ENCODE data around the gene AP4M1. TPM values are rescaled to one million over a fixed set of nuclear protein-coding genes. Genes with fewer than 3 reads are reported as not detected.

The AP4M1 gene
- 18.2 TPM for polyA plus RNA-seq
- long read RNA-seq, donor 1, partial matches to known transcripts, result 0 of 2 reads
- long read RNA-seq, donor 1, other reads (novel, unspliced or antisense), result 0 of 2 reads
- long read RNA-seq, donor 2, transcript AP4M1-201 (15 exons, 1,817 nt), result major isoform, 5 of 12 reads
- long read RNA-seq, donor 2, partial matches to known transcripts, result 0 of 12 reads
- long read RNA-seq, donor 2, other reads (novel, unspliced or antisense), result 7 of 12 reads
- long read RNA-seq, donor 3, partial matches to known transcripts, result 6 of 14 reads
- long read RNA-seq, donor 3, other reads (novel, unspliced or antisense), result 6 of 14 reads
- long read RNA-seq, donor 4, result 0 reads
- long read RNA-seq, donor 5, partial matches to known transcripts, result 0 of 2 reads
- long read RNA-seq, donor 5, other reads (novel, unspliced or antisense), result 0 of 2 reads
- long read RNA-seq, donor 6, transcript AP4M1-201 (15 exons, 1,817 nt), result major isoform, 6 of 8 reads
- long read RNA-seq, donor 6, partial matches to known transcripts, result 0 of 8 reads
- long read RNA-seq, donor 6, other reads (novel, unspliced or antisense), result 0 of 8 reads
- long read RNA-seq, donor 7, partial matches to known transcripts, result 0 of 8 reads
- long read RNA-seq, donor 7, other reads (novel, unspliced or antisense), result 5 of 8 reads
- long read RNA-seq, donor 8, partial matches to known transcripts, result 0 of 3 reads
- long read RNA-seq, donor 8, other reads (novel, unspliced or antisense), result 0 of 3 reads
- long read RNA-seq, donor 9, partial matches to known transcripts, result 5 of 9 reads
- long read RNA-seq, donor 9, other reads (novel, unspliced or antisense), result 0 of 9 reads
- long read RNA-seq, donor 10, transcript AP4M1-201 (15 exons, 1,817 nt), result major isoform, 8 of 8 reads
- long read RNA-seq, donor 10, partial matches to known transcripts, result 0 of 8 reads
- long read RNA-seq, donor 10, other reads (novel, unspliced or antisense), result 0 of 8 reads
- long read RNA-seq, donor 11, partial matches to known transcripts, result 0 of 2 reads
- long read RNA-seq, donor 11, other reads (novel, unspliced or antisense), result 0 of 2 reads

GRCh38 chr7:100101016-100101862, at the start of gene AP4M1, which contains the start of gene MCM7:
AP4M1 (plus strand) TSS chr7:100101643; CDS start chr7:100101715, 72 bp downstream.
MCM7 (minus strand) TSS chr7:100101397; CDS start chr7:100101294, 103 bp downstream.
- H3K36me3 ChIP-seq (ENCODE audit: control insufficient read depth, insufficient read depth, low read length), result peaks cover 60% of the 10 kb centered on the region
- H3K27ac ChIP-seq (ENCODE audit: low read length), result peak within 1 kb of the TSS; percentile 96
- H3K27me3 ChIP-seq (ENCODE audit: control insufficient read depth, insufficient read depth, low read length), result no peaks in the 10 kb centered on the region
- peaks cover 11% of the 10 kb centered on the region for H3K4me1 ChIP-seq (ENCODE audit: control insufficient read depth, insufficient read depth, low read length)
- no CpG with 5 or more reads among the region's 80 CpGs for WGBS (ENCODE audit: insufficient coverage, low lambda C conversion rate)
- H3K9me3 ChIP-seq (ENCODE audit: control insufficient read depth, low read depth, low read length), result no peaks in the 10 kb centered on the region
- peak; percentile 99 for DNase-seq
- H3K4me3 ChIP-seq (ENCODE audit: low read length), result peak within 1 kb of the TSS; percentile 90

- WGBS (ENCODE audit: insufficient coverage, low lambda C conversion rate), result no CpG with 5 or more reads among the region's 3 CpGs
- H3K36me3 ChIP-seq (ENCODE audit: control insufficient read depth, insufficient read depth, low read length), result peaks cover 15% of the 10 kb centered on the region
- no peaks in the 10 kb centered on the region for H3K27me3 ChIP-seq (ENCODE audit: control insufficient read depth, insufficient read depth, low read length)
- no peak overlapping the region for H3K4me3 ChIP-seq (ENCODE audit: low read length)
- peak; percentile 63 to 69 for DNase-seq
- H3K4me1 ChIP-seq (ENCODE audit: control insufficient read depth, insufficient read depth, low read length), result peaks cover 10% of the 10 kb centered on the region
- H3K27ac ChIP-seq (ENCODE audit: low read length), result no peak overlapping the region
- H3K9me3 ChIP-seq (ENCODE audit: control insufficient read depth, low read depth, low read length), result no peaks in the 10 kb centered on the region
These were observed 48.2 kb upstream of the AP4M1 start for GRCh38 chr7:100053215-100053614.

GRCh38 chr7:100057006-100057405, 44.4 kb upstream of the AP4M1 start:
- Histone ChIP-seq H3K27me3 (ENCODE audit: control insufficient read depth, insufficient read depth, low read length) (no peaks in the 10 kb centered on the region), H3K27ac (ENCODE audit: low read length) (no peak overlapping the region), H3K9me3 (ENCODE audit: control insufficient read depth, low read depth, low read length) (no peaks in the 10 kb centered on the region), H3K4me3 (ENCODE audit: low read length) (no peak overlapping the region), H3K4me1 (ENCODE audit: control insufficient read depth, insufficient read depth, low read length) (no peaks in the 10 kb centered on the region), H3K36me3 (ENCODE audit: control insufficient read depth, insufficient read depth, low read length) (peaks cover 34% of the 10 kb centered on the region)
- no CpG with 5 or more reads among the region's 10 CpGs for WGBS (ENCODE audit: insufficient coverage, low lambda C conversion rate)
- DNase-seq, result no peak

- H3K36me3 ChIP-seq (ENCODE audit: control insufficient read depth, insufficient read depth, low read length), result peaks cover 52% of the 10 kb centered on the region
- no CpG with 5 or more reads among the region's 5 CpGs for WGBS (ENCODE audit: insufficient coverage, low lambda C conversion rate)
- H3K27ac ChIP-seq (ENCODE audit: low read length), result no peak overlapping the region
- no peaks in the 10 kb centered on the region for H3K4me1 ChIP-seq (ENCODE audit: control insufficient read depth, insufficient read depth, low read length)
- no peaks in the 10 kb centered on the region for H3K9me3 ChIP-seq (ENCODE audit: control insufficient read depth, low read depth, low read length)
- no peaks in the 10 kb centered on the region for H3K27me3 ChIP-seq (ENCODE audit: control insufficient read depth, insufficient read depth, low read length)
- DNase-seq, result no peak
- H3K4me3 ChIP-seq (ENCODE audit: low read length), result no peak overlapping the region
These were observed 42.1 kb upstream of the AP4M1 start for GRCh38 chr7:100059251-100059739.

- no peaks in the 10 kb centered on the region for H3K27me3 ChIP-seq (ENCODE audit: control insufficient read depth, insufficient read depth, low read length)
- H3K9me3 ChIP-seq (ENCODE audit: control insufficient read depth, low read depth, low read length), result no peaks in the 10 kb centered on the region
- no peak overlapping the region for H3K4me3 ChIP-seq (ENCODE audit: low read length)
- no peaks in the 10 kb centered on the region for H3K4me1 ChIP-seq (ENCODE audit: control insufficient read depth, insufficient read depth, low read length)
- peaks cover 62% of the 10 kb centered on the region for H3K36me3 ChIP-seq (ENCODE audit: control insufficient read depth, insufficient read depth, low read length)
- no peak for DNase-seq
- WGBS (ENCODE audit: insufficient coverage, low lambda C conversion rate), result 100% methylated on average over 1 of the region's 11 CpGs
- H3K27ac ChIP-seq (ENCODE audit: low read length), result no peak overlapping the region
These were observed 39.8 kb upstream of the AP4M1 start for GRCh38 chr7:100061518-100062193.

GRCh38 chr7:100063376-100063775, 38.1 kb upstream of the AP4M1 start:
- WGBS (ENCODE audit: insufficient coverage, low lambda C conversion rate), result no CpG with 5 or more reads among the region's 4 CpGs
- Histone ChIP-seq H3K27me3 (ENCODE audit: control insufficient read depth, insufficient read depth, low read length) (no peaks in the 10 kb centered on the region), H3K36me3 (ENCODE audit: control insufficient read depth, insufficient read depth, low read length) (peaks cover 50% of the 10 kb centered on the region), H3K27ac (ENCODE audit: low read length) (no peak overlapping the region), H3K9me3 (ENCODE audit: control insufficient read depth, low read depth, low read length) (no peaks in the 10 kb centered on the region), H3K4me1 (ENCODE audit: control insufficient read depth, insufficient read depth, low read length) (no peaks in the 10 kb centered on the region), H3K4me3 (ENCODE audit: low read length) (no peak overlapping the region)
- no peak for DNase-seq

GRCh38 chr7:100064162-100064561, 37.3 kb upstream of the AP4M1 start:
- no peaks in the 10 kb centered on the region for H3K9me3 ChIP-seq (ENCODE audit: control insufficient read depth, low read depth, low read length)
- H3K27me3 ChIP-seq (ENCODE audit: control insufficient read depth, insufficient read depth, low read length), result no peaks in the 10 kb centered on the region
- no peak overlapping the region for H3K4me3 ChIP-seq (ENCODE audit: low read length)
- no peaks in the 10 kb centered on the region for H3K4me1 ChIP-seq (ENCODE audit: control insufficient read depth, insufficient read depth, low read length)
- no peak for DNase-seq
- no CpG with 5 or more reads among the region's 9 CpGs for WGBS (ENCODE audit: insufficient coverage, low lambda C conversion rate)
- H3K27ac ChIP-seq (ENCODE audit: low read length), result no peak overlapping the region
- H3K36me3 ChIP-seq (ENCODE audit: control insufficient read depth, insufficient read depth, low read length), result peaks cover 49% of the 10 kb centered on the region

- H3K27me3 ChIP-seq (ENCODE audit: control insufficient read depth, insufficient read depth, low read length), result no peaks in the 10 kb centered on the region
- no peak overlapping the region for H3K4me3 ChIP-seq (ENCODE audit: low read length)
- peak in 1 of 2 donors; percentile 18 for DNase-seq
- no peak overlapping the region for H3K27ac ChIP-seq (ENCODE audit: low read length)
- H3K36me3 ChIP-seq (ENCODE audit: control insufficient read depth, insufficient read depth, low read length), result peaks cover 55% of the 10 kb centered on the region
- peaks cover 5% of the 10 kb centered on the region for H3K9me3 ChIP-seq (ENCODE audit: control insufficient read depth, low read depth, low read length)
- H3K4me1 ChIP-seq (ENCODE audit: control insufficient read depth, insufficient read depth, low read length), result no peaks in the 10 kb centered on the region
- no CpG with 5 or more reads among the region's 8 CpGs for WGBS (ENCODE audit: insufficient coverage, low lambda C conversion rate)
These were observed 35.8 kb upstream of the AP4M1 start for GRCh38 chr7:100065452-100066186.

GRCh38 chr7:100066953-100067352, 34.5 kb upstream of the AP4M1 start:
- Histone ChIP-seq H3K9me3 (ENCODE audit: control insufficient read depth, low read depth, low read length) (peaks cover 18% of the 10 kb centered on the region), H3K4me3 (ENCODE audit: low read length) (no peak overlapping the region), H3K27ac (ENCODE audit: low read length) (no peak overlapping the region), H3K27me3 (ENCODE audit: control insufficient read depth, insufficient read depth, low read length) (no peaks in the 10 kb centered on the region), H3K4me1 (ENCODE audit: control insufficient read depth, insufficient read depth, low read length) (no peaks in the 10 kb centered on the region), H3K36me3 (ENCODE audit: control insufficient read depth, insufficient read depth, low read length) (peaks cover 60% of the 10 kb centered on the region)
- DNase-seq, result no peak
- no CpG with 5 or more reads among the region's 7 CpGs for WGBS (ENCODE audit: insufficient coverage, low lambda C conversion rate)
